ENCODE results near the gene EPHA6. TPM values are rescaled to one million over a fixed set of nuclear protein-coding genes. Genes with fewer than 3 reads are reported as not detected.

Gene EPHA6
- total and polyA plus RNA-seq, 9 donors, result 2.0 to 20.9 (median 9.2) TPM

DNA sequence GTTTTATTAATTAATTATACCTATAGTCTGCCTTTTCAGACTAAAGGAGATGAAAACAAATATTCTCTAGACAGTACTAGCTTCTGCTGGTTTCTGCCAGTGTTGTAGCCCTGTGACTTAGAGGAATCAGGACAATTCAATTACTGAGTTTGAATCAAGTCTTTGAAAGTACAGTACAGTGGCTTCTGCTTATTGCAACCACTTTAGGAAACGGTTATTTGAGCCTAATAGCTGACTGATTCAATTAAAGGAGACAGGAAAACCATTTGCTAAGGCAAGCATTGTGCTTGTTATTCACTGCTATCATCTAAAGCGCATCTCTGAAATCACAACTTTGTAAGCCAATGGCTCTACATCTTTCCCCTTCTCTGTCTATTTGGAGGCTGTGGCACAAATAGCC lies 860.1 kb downstream of the EPHA6 start:
- 81 to 89% (median 82%) methylated on average over 2 of the region's 2 CpGs for WGBS, 3 donors
- H3K4me3 ChIP-seq, result no peak overlapping the region
- TF ChIP-seq POLR2A (IDR thresholded peaks at IDR 0.05) (no peak), EP300 (IDR thresholded peaks at IDR 0.05) (no peak), CTCF (IDR thresholded peaks at IDR 0.05) (no peak)
- H3K27ac ChIP-seq, result no peak overlapping the region
- H3K36me3 ChIP-seq, result no peaks in the 10 kb centered on the region
- no peaks in the 10 kb centered on the region for H3K9me3 ChIP-seq
- no peaks in the 10 kb centered on the region for H3K27me3 ChIP-seq
- intact Hi-C loops (cut with DNase I), result no loop called here
- no peaks in the 10 kb centered on the region for H3K4me1 ChIP-seq (ENCODE audit: insufficient read depth)
- no peak for DNase-seq

DNA sequence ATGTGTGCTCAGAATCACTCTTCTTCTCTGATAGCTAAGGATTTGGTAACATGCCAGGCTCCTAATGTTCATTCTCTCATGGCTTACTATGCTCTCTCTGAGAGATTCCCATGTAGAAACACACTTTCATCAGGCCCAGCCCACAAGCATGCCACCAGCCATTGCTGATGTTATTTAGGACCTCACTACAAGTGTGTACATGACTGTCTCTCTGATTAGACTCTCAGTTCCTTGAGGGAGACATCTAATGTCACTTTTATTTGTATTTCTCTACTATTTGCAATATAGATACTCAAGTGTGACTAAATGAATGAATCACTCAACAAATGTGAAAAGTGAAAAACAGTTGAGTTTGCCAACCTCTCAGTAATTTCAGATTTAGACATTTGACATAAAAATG lies 865.8 kb downstream of the EPHA6 start:
- no peaks in the 10 kb centered on the region for H3K36me3 ChIP-seq
- intact Hi-C loops (cut with DNase I), result no loop called here
- H3K9me3 ChIP-seq, result no peaks in the 10 kb centered on the region
- no peak overlapping the region for H3K4me3 ChIP-seq
- no peaks in the 10 kb centered on the region for H3K4me1 ChIP-seq (ENCODE audit: insufficient read depth)
- TF ChIP-seq CTCF (IDR thresholded peaks at IDR 0.05), result no peak
- TF ChIP-seq EP300 (IDR thresholded peaks at IDR 0.05), result no peak
- no peak for TF ChIP-seq POLR2A (IDR thresholded peaks at IDR 0.05)
- H3K27ac ChIP-seq, result no peak overlapping the region
- H3K27me3 ChIP-seq, result no peaks in the 10 kb centered on the region
- no peak for DNase-seq

DNA sequence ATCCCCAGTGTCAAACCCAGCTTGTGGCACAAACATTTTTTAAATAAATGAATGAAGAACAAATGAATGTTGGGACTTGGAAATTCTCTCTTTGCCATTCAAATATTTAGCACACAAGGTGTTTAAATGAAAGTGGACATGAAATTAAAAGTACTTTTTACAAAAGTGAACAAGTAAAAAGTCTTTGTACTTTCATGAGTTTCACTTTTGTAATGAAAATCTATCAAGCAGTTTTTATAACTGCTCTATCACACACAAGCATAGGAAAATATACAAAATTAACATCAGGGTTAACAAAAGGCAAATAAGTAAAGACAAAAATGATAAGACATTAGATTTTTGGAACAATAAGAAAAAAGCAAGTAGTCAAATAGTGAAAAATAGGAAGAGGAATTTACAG lies 866.3 kb downstream of the EPHA6 start:
- Histone ChIP-seq H3K9me3 (no peaks in the 10 kb centered on the region), H3K36me3 (no peaks in the 10 kb centered on the region), H3K27ac (no peak overlapping the region), H3K27me3 (no peaks in the 10 kb centered on the region), H3K4me1 (ENCODE audit: insufficient read depth) (no peaks in the 10 kb centered on the region), H3K4me3 (no peak overlapping the region)
- no peak for DNase-seq
- TF ChIP-seq POLR2A (IDR thresholded peaks at IDR 0.05), result no peak
- intact Hi-C loops (cut with DNase I), result no loop called here

DNA sequence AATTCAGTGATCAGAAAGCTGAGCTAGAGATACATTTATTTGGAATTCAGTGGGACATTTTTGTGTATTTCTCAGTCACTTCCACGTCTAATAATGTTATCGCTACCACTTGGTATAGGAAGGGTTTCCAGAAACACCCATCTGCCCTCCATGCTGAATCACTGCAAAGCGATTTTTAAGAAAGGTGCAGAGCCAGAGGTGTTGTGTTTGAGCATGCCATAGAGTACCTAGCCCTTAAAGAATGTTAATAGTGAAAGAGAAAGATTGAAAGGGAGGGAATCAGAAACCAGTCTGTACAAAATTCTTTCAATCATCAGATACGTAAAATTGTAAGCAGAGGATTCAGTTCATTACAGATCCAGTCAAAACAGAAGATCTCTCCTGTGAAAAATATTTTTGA lies 870.1 kb downstream of the EPHA6 start:
- Histone ChIP-seq H3K36me3 (no peaks in the 10 kb centered on the region), H3K4me3 (no peak overlapping the region), H3K27me3 (no peaks in the 10 kb centered on the region), H3K4me1 (ENCODE audit: insufficient read depth) (no peaks in the 10 kb centered on the region), H3K9me3 (no peaks in the 10 kb centered on the region), H3K27ac (no peak overlapping the region)
- no peak for DNase-seq
- TF ChIP-seq CTCF (IDR thresholded peaks at IDR 0.05) (no peak), EP300 (IDR thresholded peaks at IDR 0.05) (no peak), POLR2A (IDR thresholded peaks at IDR 0.05) (no peak)
- WGBS, 3 donors, result 84 to 93% (median 89%) methylated on average over 4 of the region's 4 CpGs
- intact Hi-C loops (cut with DNase I), result no loop called here

- DNase-seq, result no peak
- intact Hi-C loops (cut with DNase I), result no loop called here
- H3K4me3 ChIP-seq, result no peak overlapping the region
Observed at GRCh38 chr3:97686258-97686657, 871.9 kb downstream of the EPHA6 start.

More at GRCh38 chr3:97686258-97686657, 871.9 kb downstream of the EPHA6 start:
- TF ChIP-seq POLR2A (IDR thresholded peaks at IDR 0.05), result no peak
- no peak for TF ChIP-seq EP300 (IDR thresholded peaks at IDR 0.05)
- TF ChIP-seq CTCF (IDR thresholded peaks at IDR 0.05), result no peak
- H3K27ac ChIP-seq, result no peak overlapping the region
- H3K4me1 ChIP-seq (ENCODE audit: insufficient read depth), result no peaks in the 10 kb centered on the region
- H3K36me3 ChIP-seq, result no peaks in the 10 kb centered on the region
- no peaks in the 10 kb centered on the region for H3K9me3 ChIP-seq
- no peaks in the 10 kb centered on the region for H3K27me3 ChIP-seq
